Stimulated activated naive CD8-positive, alpha-beta T cell treated with anti-CD3 and anti-CD28 coated beads, Interleukin-15, amount 100 ng/mL, for 72 hours (primary cell): ENCODE results near the gene CLCF1.

Source experiments
- ATAC-seq: fragments of 150-1000 bp; cut with Tn5 transposase; 2 replicates; pipeline ENCODE4 v1.10.0; 2021; ENCODE audit warnings: mild to moderate bottlenecking, moderate library complexity
- DNase-seq, 2 donors: peaks; one replicate each; pipeline ENCODE4 v3.0.0; 2021 to 2022
- H3K27ac Mint-ChIP-seq, 2 donors: one replicate each; pipeline ENCODE4 v1.8.0; 2022; ENCODE audit warnings: mild to moderate bottlenecking in 2 of 2, mixed read lengths in 2 of 2, moderate library complexity in 2 of 2
- H3K27me3 Mint-ChIP-seq: one replicate; pipeline ENCODE4 v1.8.0; 2022; ENCODE audit warnings: mixed read lengths
- H3K4me1 Mint-ChIP-seq: one replicate; pipeline ENCODE4 v1.8.0; 2022; ENCODE audit warnings: mild to moderate bottlenecking, mixed read lengths
- H3K4me3 Mint-ChIP-seq, 2 donors: one replicate each; pipeline ENCODE4 v1.8.0; 2022; ENCODE audit warnings: mild to moderate bottlenecking in 2 of 2, mixed read lengths in 2 of 2, moderate library complexity in 1 of 2
- H3K9me3 Mint-ChIP-seq, 2 donors: one replicate each; pipeline ENCODE4 v1.8.0; 2022; ENCODE audit warnings: mixed read lengths in 2 of 2

The CLCF1 gene

GRCh38 chr11:67372993-67373647 is at the start of gene CLCF1:
CLCF1 (minus strand) TSS chr11:67373598; CDS start chr11:67373539, 59 bp downstream.
- Mint-ChIP-seq H3K4me3 (peak within 1 kb of the TSS; percentile 88 to 89), H3K27me3 (peaks cover 60% of the 10 kb centered on the region), H3K4me1 (peaks cover 63% of the 10 kb centered on the region), H3K9me3 (no peaks in the 10 kb centered on the region), H3K27ac (peak within 1 kb of the TSS in 1 of 2 donors; percentile 89)
- ATAC-seq (peak; percentile 20), DNase-seq (no peak)

- peak overlapping the region in 1 of 2 donors; percentile 43 for H3K27ac Mint-ChIP-seq
- DNase-seq (no peak), ATAC-seq (no peak)
- no peak overlapping the region for H3K4me3 Mint-ChIP-seq
- H3K4me1 Mint-ChIP-seq, result peaks cover 75% of the 10 kb centered on the region
- no peaks in the 10 kb centered on the region for H3K9me3 Mint-ChIP-seq
- H3K27me3 Mint-ChIP-seq, result no peaks in the 10 kb centered on the region
These were observed 49.5 kb upstream of the CLCF1 start for GRCh38 chr11:67422891-67423290.

GRCh38 chr11:67421430-67422031 is 48.1 kb upstream of the CLCF1 start:
- ATAC-seq, result no peak
- Mint-ChIP-seq H3K4me3 (peak overlapping the region; percentile 75 to 88), H3K9me3 (no peaks in the 10 kb centered on the region)

GRCh38 chr11:67420646-67421429 is 47.4 kb upstream of the CLCF1 start:
- Mint-ChIP-seq H3K27me3 (no peaks in the 10 kb centered on the region), H3K4me1 (peaks cover 79% of the 10 kb centered on the region), H3K27ac (peak overlapping the region in 1 of 2 donors; percentile 74), H3K4me3 (peak overlapping the region; percentile 87 to 88), H3K9me3 (no peaks in the 10 kb centered on the region)
- peak; percentile 97 to 99 for DNase-seq
- ATAC-seq, result peak; percentile 85

More at GRCh38 chr11:67421430-67422031, 48.1 kb upstream of the CLCF1 start:
- DNase-seq, result no peak
- Mint-ChIP-seq H3K27me3 (no peaks in the 10 kb centered on the region), H3K27ac (no peak overlapping the region), H3K4me1 (peaks cover 79% of the 10 kb centered on the region)

GRCh38 chr11:67420147-67420645 is 46.8 kb upstream of the CLCF1 start:
- ATAC-seq (no peak), DNase-seq (peak in 1 of 2 donors; percentile 19)
- Mint-ChIP-seq H3K4me1 (peaks cover 73% of the 10 kb centered on the region), H3K27me3 (no peaks in the 10 kb centered on the region), H3K4me3 (peak overlapping the region; percentile 87 to 88), H3K27ac (peak overlapping the region; percentile 74 to 86), H3K9me3 (no peaks in the 10 kb centered on the region)

- H3K9me3 Mint-ChIP-seq, result no peaks in the 10 kb centered on the region
- peak in 1 of 2 donors; percentile 20 for DNase-seq
- no peak for ATAC-seq
- H3K4me3 Mint-ChIP-seq, result peak overlapping the region; percentile 87 to 88
- no peaks in the 10 kb centered on the region for H3K27me3 Mint-ChIP-seq
- H3K4me1 Mint-ChIP-seq, result peaks cover 73% of the 10 kb centered on the region
- peak overlapping the region in 1 of 2 donors; percentile 97 for H3K27ac Mint-ChIP-seq
These were observed 46.1 kb upstream of the CLCF1 start for GRCh38 chr11:67419325-67420049.

GRCh38 chr11:67418476-67419281 is 45.3 kb upstream of the CLCF1 start:
- Mint-ChIP-seq H3K9me3 (no peaks in the 10 kb centered on the region), H3K4me3 (peak overlapping the region; percentile 87 to 88), H3K4me1 (peaks cover 70% of the 10 kb centered on the region), H3K27me3 (no peaks in the 10 kb centered on the region), H3K27ac (peak overlapping the region; percentile 67 to 97)
- DNase-seq (peak in 1 of 2 donors; percentile 59), ATAC-seq (peak; percentile 15)

- DNase-seq (no peak), ATAC-seq (no peak)
- Mint-ChIP-seq H3K27me3 (no peaks in the 10 kb centered on the region), H3K4me3 (peak overlapping the region; percentile 87 to 88), H3K9me3 (no peaks in the 10 kb centered on the region), H3K27ac (peak overlapping the region in 1 of 2 donors; percentile 42), H3K4me1 (peaks cover 72% of the 10 kb centered on the region)
These were observed 44.0 kb upstream of the CLCF1 start for GRCh38 chr11:67417425-67417824.

GRCh38 chr11:67416416-67417335 is 43.3 kb upstream of the CLCF1 start:
- Mint-ChIP-seq H3K4me3 (peak overlapping the region; percentile 80 to 87), H3K27me3 (no peaks in the 10 kb centered on the region), H3K4me1 (peaks cover 79% of the 10 kb centered on the region), H3K9me3 (no peaks in the 10 kb centered on the region), H3K27ac (peak overlapping the region; percentile 87 to 88)
- ATAC-seq, result no peak
- peak; percentile 45 to 58 for DNase-seq

- peaks cover 81% of the 10 kb centered on the region for H3K4me1 Mint-ChIP-seq
- peak within 1 kb of the TSS; percentile 87 to 88 for H3K27ac Mint-ChIP-seq
- H3K27me3 Mint-ChIP-seq, result no peaks in the 10 kb centered on the region
- H3K4me3 Mint-ChIP-seq, result peak within 1 kb of the TSS; percentile 84 to 87
- DNase-seq (peak in 1 of 2 donors; percentile 29), ATAC-seq (no peak)
- no peaks in the 10 kb centered on the region for H3K9me3 Mint-ChIP-seq
These were observed 42.3 kb upstream of the CLCF1 start, which contains the start of gene CARNS1 for GRCh38 chr11:67415501-67416304. CARNS1 (plus strand) TSS chr11:67415678; CDS start chr11:67416200, 522 bp downstream.

GRCh38 chr11:67413266-67413849 is 40.0 kb upstream of the CLCF1 start:
- DNase-seq, result no peak
- Mint-ChIP-seq H3K4me3 (peak overlapping the region in 1 of 2 donors; percentile 14), H3K27me3 (no peaks in the 10 kb centered on the region), H3K27ac (no peak overlapping the region), H3K9me3 (no peaks in the 10 kb centered on the region), H3K4me1 (peaks cover 84% of the 10 kb centered on the region)
- ATAC-seq, result no peak

GRCh38 chr11:67412495-67413179 is 39.2 kb upstream of the CLCF1 start:
- H3K27me3 Mint-ChIP-seq, result no peaks in the 10 kb centered on the region
- peaks cover 84% of the 10 kb centered on the region for H3K4me1 Mint-ChIP-seq
- ATAC-seq (no peak), DNase-seq (no peak)
- H3K9me3 Mint-ChIP-seq, result no peaks in the 10 kb centered on the region
- H3K27ac Mint-ChIP-seq, result peak overlapping the region in 1 of 2 donors; percentile 56
- peak overlapping the region in 1 of 2 donors; percentile 14 for H3K4me3 Mint-ChIP-seq
